ENCODE measurements around the gene FGF14.

FGF14 gene

DNA sequence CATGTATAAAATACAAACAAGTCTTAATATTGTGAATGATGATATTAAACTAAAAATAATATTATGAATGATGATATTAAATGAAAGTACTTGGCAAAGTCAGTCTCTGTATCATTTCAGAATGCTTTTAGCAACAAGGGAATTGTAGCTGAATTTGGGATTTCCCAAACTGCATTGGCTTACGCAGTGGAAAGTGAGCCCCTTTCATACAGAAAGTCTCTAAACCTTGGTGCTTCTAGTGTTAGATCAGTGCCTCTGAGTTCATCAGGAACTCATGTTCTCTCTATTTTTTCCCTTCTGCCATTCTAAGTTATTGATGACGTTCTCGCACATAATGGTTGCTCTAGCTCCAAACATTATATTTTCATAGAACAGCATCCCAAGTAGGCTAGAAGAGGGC is 649.4 kb downstream of the FGF14 start:
- TF ChIP-seq, protein P1, sequence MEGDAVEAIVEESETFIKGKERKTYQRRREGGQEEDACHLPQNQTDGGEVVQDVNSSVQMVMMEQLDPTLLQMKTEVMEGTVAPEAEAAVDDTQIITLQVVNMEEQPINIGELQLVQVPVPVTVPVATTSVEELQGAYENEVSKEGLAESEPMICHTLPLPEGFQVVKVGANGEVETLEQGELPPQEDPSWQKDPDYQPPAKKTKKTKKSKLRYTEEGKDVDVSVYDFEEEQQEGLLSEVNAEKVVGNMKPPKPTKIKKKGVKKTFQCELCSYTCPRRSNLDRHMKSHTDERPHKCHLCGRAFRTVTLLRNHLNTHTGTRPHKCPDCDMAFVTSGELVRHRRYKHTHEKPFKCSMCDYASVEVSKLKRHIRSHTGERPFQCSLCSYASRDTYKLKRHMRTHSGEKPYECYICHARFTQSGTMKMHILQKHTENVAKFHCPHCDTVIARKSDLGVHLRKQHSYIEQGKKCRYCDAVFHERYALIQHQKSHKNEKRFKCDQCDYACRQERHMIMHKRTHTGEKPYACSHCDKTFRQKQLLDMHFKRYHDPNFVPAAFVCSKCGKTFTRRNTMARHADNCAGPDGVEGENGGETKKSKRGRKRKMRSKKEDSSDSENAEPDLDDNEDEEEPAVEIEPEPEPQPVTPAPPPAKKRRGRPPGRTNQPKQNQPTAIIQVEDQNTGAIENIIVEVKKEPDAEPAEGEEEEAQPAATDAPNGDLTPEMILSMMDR (conservative IDR thresholded peaks at IDR 0.05; ENCODE audit: low read length) = no peak

DNA sequence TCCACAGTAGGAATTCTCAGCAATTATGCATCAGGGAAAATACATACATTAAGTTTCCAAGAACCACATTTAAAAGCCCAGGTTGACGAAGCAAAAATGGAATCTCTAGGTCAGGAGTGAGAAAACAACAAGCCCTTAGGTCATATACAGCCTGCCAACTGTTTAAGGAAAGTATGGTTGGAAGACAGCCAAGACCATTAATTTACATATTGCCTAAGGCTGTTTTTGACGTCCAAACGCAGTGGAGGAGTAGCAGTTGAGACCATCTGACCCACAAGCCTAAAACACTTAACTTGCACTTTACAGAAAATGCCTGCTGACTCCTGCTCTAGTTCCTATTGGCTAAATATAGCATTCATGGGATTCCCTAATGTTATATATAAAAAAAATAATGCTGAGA is 650.4 kb downstream of the FGF14 start:
- DNase-seq (ENCODE audit: low read depth) = peak; percentile 61
- TF ChIP-seq, protein P1 (conservative IDR thresholded peaks at IDR 0.05; ENCODE audit: low read length) = no peak

More for the DNA sequence above, 649.4 kb downstream of the FGF14 start:
- no peak overlapping the region for H3K4me3 ChIP-seq (ENCODE audit: low read length)
- no peak for DNase-seq (ENCODE audit: low read depth)

DNA sequence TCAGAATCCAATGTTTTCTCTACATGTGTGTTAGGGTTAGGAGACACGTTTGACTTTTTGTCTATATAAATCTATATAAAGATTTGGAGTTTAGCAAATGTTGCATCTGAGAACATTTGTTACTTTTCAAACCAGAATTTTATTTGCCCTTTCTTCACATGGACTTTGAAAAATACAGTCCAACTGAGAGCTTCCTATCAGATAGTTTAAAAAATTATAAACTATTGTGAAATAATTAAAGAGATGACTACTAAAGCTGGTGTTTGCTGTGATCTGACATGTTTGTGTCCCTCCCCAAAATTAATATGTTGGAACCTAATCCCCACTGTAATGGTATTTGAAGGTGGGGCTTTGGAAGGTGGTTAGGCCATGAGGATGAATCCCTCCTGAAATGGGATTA is 652.3 kb downstream of the FGF14 start:
- DNase-seq (ENCODE audit: low read depth) = no peak
- TF ChIP-seq, protein P1 (conservative IDR thresholded peaks at IDR 0.05; ENCODE audit: low read length) = no peak
- no peak overlapping the region for H3K4me3 ChIP-seq (ENCODE audit: low read length)

More for the DNA sequence above, 650.4 kb downstream of the FGF14 start:
- no peak overlapping the region for H3K4me3 ChIP-seq (ENCODE audit: low read length)

DNA sequence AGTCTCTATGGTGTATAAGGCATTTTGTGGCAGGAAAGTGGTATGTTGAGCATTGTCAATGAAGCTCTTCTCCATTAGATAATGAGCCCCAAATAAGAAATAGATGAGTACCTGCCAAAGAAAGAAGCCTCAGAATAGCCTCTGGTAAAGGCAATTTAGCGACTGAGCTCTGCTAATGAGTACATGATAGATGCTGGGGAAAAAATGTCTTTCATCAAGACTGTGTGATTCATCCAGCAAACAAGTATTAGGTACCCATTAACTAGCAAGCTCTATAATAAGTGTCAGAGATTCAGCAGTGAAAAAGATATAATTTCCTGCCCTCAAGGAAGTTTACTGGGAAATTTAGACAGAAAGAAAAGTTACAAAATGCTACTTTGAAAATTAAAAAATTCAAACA is 654.8 kb downstream of the FGF14 start:
- TF ChIP-seq, protein P1 (conservative IDR thresholded peaks at IDR 0.05; ENCODE audit: low read length) = no peak
- no peak for DNase-seq (ENCODE audit: low read depth)
- H3K4me3 ChIP-seq (ENCODE audit: low read length) = no peak overlapping the region

DNA sequence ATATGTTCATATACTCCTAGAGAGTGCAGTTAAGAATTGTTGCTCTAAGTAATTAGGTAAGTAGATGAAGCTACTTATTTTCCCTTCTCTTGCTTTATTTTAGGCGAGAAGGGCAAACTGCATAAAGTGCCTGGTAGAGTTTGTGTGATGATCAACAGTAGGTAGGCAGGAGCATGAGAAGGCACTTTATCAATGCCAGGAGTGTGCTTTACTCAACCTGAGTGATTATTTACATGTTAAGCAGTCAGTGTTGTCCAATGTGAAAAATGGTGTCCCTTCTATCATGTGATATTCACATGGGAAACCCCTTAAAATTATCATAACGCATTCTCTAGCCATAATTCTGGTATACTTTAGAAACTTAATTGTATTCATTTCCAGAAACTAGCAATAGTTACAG is 655.3 kb downstream of the FGF14 start:
- TF ChIP-seq, protein P1 (conservative IDR thresholded peaks at IDR 0.05; ENCODE audit: low read length) = no peak
- no peak overlapping the region for H3K4me3 ChIP-seq (ENCODE audit: low read length)
- no peak for DNase-seq (ENCODE audit: low read depth)

DNA sequence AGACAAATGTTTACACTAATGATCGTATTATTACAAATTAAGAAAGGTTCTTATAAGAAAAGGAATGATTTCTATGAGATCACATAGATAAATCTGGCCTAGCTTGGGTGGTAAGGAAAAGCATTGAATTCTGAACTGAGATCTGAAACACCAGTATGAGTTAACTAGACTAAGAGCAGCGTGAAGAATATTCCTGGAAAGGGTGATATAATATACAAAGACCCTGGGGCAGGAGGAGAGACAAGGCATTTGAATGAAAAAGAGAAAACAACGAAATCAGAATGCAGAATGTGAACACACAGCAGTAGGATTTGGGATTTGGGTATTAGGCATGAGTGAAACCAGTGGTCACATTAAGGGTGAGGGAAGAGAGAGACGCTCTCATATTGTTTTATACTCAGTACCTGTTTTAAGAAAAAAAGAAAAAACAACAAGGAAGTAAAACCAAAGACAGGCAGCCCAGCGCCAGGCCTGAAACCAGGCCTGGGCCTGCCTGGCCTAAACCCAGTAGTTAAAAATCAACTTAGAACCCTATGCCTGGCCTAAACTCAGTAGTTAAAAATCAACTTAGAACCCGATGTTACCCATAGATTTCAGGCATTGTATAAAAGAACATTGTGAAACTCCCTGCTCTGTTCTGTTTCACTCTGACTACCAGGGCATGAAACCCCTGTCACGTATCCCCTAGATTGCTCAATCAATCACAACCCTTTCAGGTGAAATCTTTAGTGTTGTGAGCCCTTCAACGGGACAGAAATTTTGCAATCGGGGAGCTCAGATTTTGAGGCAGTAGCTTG is 662.3 kb downstream of the FGF14 start:
- DNase-seq (ENCODE audit: low read depth) = no peak
- no peak overlapping the region for H3K4me3 ChIP-seq (ENCODE audit: low read length)
- TF ChIP-seq, protein P1 (conservative IDR thresholded peaks at IDR 0.05; ENCODE audit: low read length) = no peak

DNA sequence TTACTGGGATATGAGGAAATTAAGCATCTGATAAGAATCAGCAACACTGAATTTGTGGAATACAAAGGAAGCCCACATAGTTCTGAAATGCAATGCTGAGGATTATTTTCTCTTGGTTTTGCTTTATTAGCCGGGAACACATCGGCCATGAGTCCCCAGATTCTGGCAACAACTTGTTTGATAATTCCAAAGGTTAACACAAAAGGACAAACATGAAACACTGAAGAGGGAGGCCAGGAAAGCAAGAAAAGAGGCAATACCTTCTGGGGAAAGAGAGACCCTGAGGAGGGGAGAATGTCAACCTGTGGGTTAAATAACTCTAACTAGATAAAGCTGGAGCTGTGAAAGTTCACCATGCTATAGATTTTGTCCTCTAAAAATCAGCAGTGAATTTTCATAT is 663.5 kb downstream of the FGF14 start:
- TF ChIP-seq, protein P1 (conservative IDR thresholded peaks at IDR 0.05; ENCODE audit: low read length) = no peak
- no peak overlapping the region for H3K4me3 ChIP-seq (ENCODE audit: low read length)
- no peak for DNase-seq (ENCODE audit: low read depth)
